Effector CD8-positive, alpha-beta T cell (primary cell): Measurements from ENCODE around the gene TMEM53.

ENCODE experiments used
- DNase-seq: peaks from one replicate; lab custom pipeline; 2025; lab: John Stamatoyannopoulos, UW

TMEM53 gene

GRCh38 chr1:44603718-44604117 is 70.6 kb downstream of the TMEM53 start:
- no peak for DNase-seq
